ENCODE data around the gene ZNF879.

Gene ZNF879

GRCh38 chr5:178996156-178996555 lies 27.4 kb upstream of the ZNF879 start:
- TF ChIP-seq, protein P1, sequence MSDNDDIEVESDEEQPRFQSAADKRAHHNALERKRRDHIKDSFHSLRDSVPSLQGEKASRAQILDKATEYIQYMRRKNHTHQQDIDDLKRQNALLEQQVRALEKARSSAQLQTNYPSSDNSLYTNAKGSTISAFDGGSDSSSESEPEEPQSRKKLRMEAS (IDR thresholded peaks at IDR 0.05; ENCODE audit: low read depth, low read length), result no peak
- TF ChIP-seq POLR2A (IDR thresholded peaks at IDR 0.05; ENCODE audit: extremely low read depth, insufficient read length) (no peak), MYC (IDR thresholded peaks at IDR 0.05; ENCODE audit: low read depth, low read length) (no peak)
- TF ChIP-seq, protein P2, sequence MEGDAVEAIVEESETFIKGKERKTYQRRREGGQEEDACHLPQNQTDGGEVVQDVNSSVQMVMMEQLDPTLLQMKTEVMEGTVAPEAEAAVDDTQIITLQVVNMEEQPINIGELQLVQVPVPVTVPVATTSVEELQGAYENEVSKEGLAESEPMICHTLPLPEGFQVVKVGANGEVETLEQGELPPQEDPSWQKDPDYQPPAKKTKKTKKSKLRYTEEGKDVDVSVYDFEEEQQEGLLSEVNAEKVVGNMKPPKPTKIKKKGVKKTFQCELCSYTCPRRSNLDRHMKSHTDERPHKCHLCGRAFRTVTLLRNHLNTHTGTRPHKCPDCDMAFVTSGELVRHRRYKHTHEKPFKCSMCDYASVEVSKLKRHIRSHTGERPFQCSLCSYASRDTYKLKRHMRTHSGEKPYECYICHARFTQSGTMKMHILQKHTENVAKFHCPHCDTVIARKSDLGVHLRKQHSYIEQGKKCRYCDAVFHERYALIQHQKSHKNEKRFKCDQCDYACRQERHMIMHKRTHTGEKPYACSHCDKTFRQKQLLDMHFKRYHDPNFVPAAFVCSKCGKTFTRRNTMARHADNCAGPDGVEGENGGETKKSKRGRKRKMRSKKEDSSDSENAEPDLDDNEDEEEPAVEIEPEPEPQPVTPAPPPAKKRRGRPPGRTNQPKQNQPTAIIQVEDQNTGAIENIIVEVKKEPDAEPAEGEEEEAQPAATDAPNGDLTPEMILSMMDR (IDR thresholded peaks at IDR 0.05; ENCODE audit: low read depth, low read length), result no peak
- DNase-seq (ENCODE audit: low read depth), result no peak

DNA sequence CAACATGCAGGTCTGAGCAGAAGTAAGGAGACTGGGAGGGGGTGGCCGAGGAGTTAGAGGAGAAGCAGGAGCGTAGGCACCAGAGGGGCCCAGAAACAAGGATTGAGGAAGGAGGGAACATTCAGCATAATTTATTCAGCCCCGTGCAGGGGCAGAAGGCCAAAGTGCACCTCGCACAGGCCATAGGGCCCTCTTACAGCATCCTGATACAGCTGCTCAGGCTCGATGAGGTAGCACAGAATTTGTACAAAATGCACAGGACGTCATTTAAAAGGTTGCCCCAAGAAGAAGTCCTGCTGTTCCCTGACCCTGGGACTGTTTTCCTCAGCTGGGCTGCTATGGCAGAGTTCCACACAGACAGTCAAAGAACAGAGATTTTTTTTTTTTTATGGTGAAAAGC lies 26.4 kb upstream of the ZNF879 start:
- DNase-seq (ENCODE audit: low read depth), result no peak
- TF ChIP-seq POLR2A (IDR thresholded peaks at IDR 0.05; ENCODE audit: extremely low read depth, insufficient read length) (no peak), MYC (IDR thresholded peaks at IDR 0.05; ENCODE audit: low read depth, low read length) (no peak)
- TF ChIP-seq, protein P2 (IDR thresholded peaks at IDR 0.05; ENCODE audit: low read depth, low read length), result no peak
- TF ChIP-seq, protein P1 (IDR thresholded peaks at IDR 0.05; ENCODE audit: low read depth, low read length), result no peak

More at GRCh38 chr5:178996156-178996555, 27.4 kb upstream of the ZNF879 start:
- H3K4me3 ChIP-seq (ENCODE audit: low read depth, low read length), result no peak overlapping the region

DNA sequence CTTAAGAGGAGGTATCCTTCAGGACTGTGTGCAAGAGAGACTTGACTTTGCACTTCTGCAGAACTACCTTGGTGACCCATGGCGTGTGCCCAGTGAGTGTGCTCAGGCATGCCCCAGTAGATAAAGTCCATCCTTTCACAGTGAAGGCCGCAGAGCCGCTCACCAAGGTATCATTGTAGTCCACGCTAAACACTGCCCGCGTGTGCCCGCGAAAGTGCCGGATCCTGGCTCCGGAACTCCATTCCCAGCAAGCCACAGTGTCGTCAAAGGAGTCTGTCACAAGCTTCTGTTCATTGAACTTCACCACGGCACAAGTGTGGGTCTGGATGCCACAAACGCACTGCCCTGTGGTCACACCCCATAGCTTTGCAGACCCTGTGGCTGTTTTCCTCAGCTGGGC lies 25.2 kb upstream of the ZNF879 start:
- TF ChIP-seq MYC (IDR thresholded peaks at IDR 0.05; ENCODE audit: low read depth, low read length) (no peak), POLR2A (IDR thresholded peaks at IDR 0.05; ENCODE audit: extremely low read depth, insufficient read length) (no peak)
- TF ChIP-seq, protein P1 (IDR thresholded peaks at IDR 0.05; ENCODE audit: low read depth, low read length), result no peak
- TF ChIP-seq, protein P2 (IDR thresholded peaks at IDR 0.05; ENCODE audit: low read depth, low read length), result no peak
- no peak overlapping the region for H3K4me3 ChIP-seq (ENCODE audit: low read depth, low read length)
- no peak for DNase-seq (ENCODE audit: low read depth)

More for the DNA sequence above, 26.4 kb upstream of the ZNF879 start:
- H3K4me3 ChIP-seq (ENCODE audit: low read depth, low read length), result no peak overlapping the region

- TF ChIP-seq POLR2A (IDR thresholded peaks at IDR 0.05; ENCODE audit: extremely low read depth, insufficient read length) (no peak), MYC (IDR thresholded peaks at IDR 0.05; ENCODE audit: low read depth, low read length) (no peak)
- TF ChIP-seq, protein P1 (IDR thresholded peaks at IDR 0.05; ENCODE audit: low read depth, low read length), result no peak
- TF ChIP-seq, protein P2 (IDR thresholded peaks at IDR 0.05; ENCODE audit: low read depth, low read length), result no peak
- no peak overlapping the region for H3K4me3 ChIP-seq (ENCODE audit: low read depth, low read length)
- DNase-seq (ENCODE audit: low read depth), result no peak
Measured at GRCh38 chr5:179006564-179006963, 17.0 kb upstream of the ZNF879 start.

GRCh38 chr5:179008667-179009066 lies 14.9 kb upstream of the ZNF879 start:
- no peak overlapping the region for H3K4me3 ChIP-seq (ENCODE audit: low read depth, low read length)
- TF ChIP-seq POLR2A (IDR thresholded peaks at IDR 0.05; ENCODE audit: extremely low read depth, insufficient read length), result no peak
- TF ChIP-seq, protein P1 (IDR thresholded peaks at IDR 0.05; ENCODE audit: low read depth, low read length), result no peak
- no peak for TF ChIP-seq MYC (IDR thresholded peaks at IDR 0.05; ENCODE audit: low read depth, low read length)
- TF ChIP-seq, protein P2 (IDR thresholded peaks at IDR 0.05; ENCODE audit: low read depth, low read length), result no peak
- peak; percentile 8 for DNase-seq (ENCODE audit: low read depth)

Measured in NB4 (cell line).